Subcutaneous abdominal adipose tissue (tissue), 5 donors: ENCODE results near the gene GPR155.
A peak's percentile ranks its signal among the peaks of the same experiment; 100 is the strongest.
"Not testable (repeated sequence)": the region's sequence is repeated elsewhere in the genome, so short reads cannot be mapped to it uniquely, and the experiment has no call there.

Experiments
- H3K27ac ChIP-seq: one replicate; pipeline ENCODE4 v1.7.0; 2013; ENCODE audit warnings: low read depth, mild to moderate bottlenecking, inconsistent platforms, low read length, moderate library complexity
- H3K27me3 ChIP-seq, 5 donors: one replicate each; pipeline ENCODE4 v1.7.0; 2013; ENCODE audit warnings: low read length in 5 of 5, inconsistent platforms in 1 of 5; ENCODE audit not compliant: control insufficient read depth in 5 of 5, insufficient read depth in 4 of 5
- H3K36me3 ChIP-seq, 5 donors: one replicate each; pipeline ENCODE4 v1.7.0; 2013; ENCODE audit warnings: low read length in 5 of 5; ENCODE audit not compliant: control insufficient read depth in 5 of 5, insufficient read depth in 5 of 5
- H3K4me1 ChIP-seq, 5 donors: one replicate each; pipeline ENCODE4 v1.7.0; 2013; ENCODE audit warnings: low read length in 5 of 5, mild to moderate bottlenecking in 3 of 5, moderate library complexity in 1 of 5; ENCODE audit not compliant: control insufficient read depth in 5 of 5, insufficient read depth in 5 of 5
- H3K4me3 ChIP-seq, 5 donors: one replicate each; pipeline ENCODE4 v1.7.0; 2013; ENCODE audit warnings: low read length in 5 of 5, low read depth in 1 of 5
- H3K9ac ChIP-seq, 5 donors: one replicate each; pipeline ENCODE4 v1.7.0; 2013; ENCODE audit warnings: low read length in 5 of 5, mild to moderate bottlenecking in 4 of 5, moderate library complexity in 3 of 5
- H3K9me3 ChIP-seq, 5 donors: one replicate each; pipeline ENCODE4 v1.7.0; 2013; ENCODE audit warnings: low read length in 5 of 5; ENCODE audit not compliant: control insufficient read depth in 5 of 5
- donor health status: healthy.
- donor health status: healthy.
- donor health status: healthy.
- donor health status: healthy.
- donor health status: healthy.

Gene GPR155

GRCh38 chr2:174442546-174443510, 44.0 kb downstream of the GPR155 start:
- H3K4me1 ChIP-seq, result peaks cover 0 to 18% (median 5%) of the 10 kb centered on the region in 5 donors
- no peak overlapping the region for H3K9ac ChIP-seq
- H3K9me3 ChIP-seq, result no peaks in the 10 kb centered on the region
- H3K27ac ChIP-seq, result no peak overlapping the region
- peaks cover 0 to 28% (median 0%) of the 10 kb centered on the region in 5 donors for H3K36me3 ChIP-seq
- H3K27me3 ChIP-seq, result no peaks in the 10 kb centered on the region
- H3K4me3 ChIP-seq, result no peak overlapping the region

- H3K36me3 ChIP-seq, result peaks cover 0 to 30% (median 4%) of the 10 kb centered on the region in 5 donors
These were observed 46.9 kb downstream of the GPR155 start for GRCh38 chr2:174439950-174440349.

DNA sequence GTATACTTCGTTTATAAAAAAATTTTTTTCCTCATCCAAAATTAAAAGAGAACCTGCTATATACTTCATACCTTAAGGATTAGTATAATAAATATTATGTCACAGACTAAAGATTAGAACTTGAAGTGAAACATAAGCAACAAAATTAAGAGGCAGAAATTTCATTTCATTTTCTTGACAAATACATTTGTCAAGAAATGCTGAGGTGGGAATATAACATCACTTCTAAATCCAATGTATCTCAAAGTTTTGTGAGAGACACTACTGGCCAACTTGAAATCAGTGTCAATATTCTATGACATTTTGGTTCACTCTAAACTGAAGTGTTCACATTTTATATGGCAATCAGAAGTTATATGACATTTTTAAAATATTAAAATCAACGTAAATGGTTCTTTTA, 47.5 kb downstream of the GPR155 start:
- Histone ChIP-seq H3K9ac (no peak overlapping the region), H3K4me3 (no peak overlapping the region), H3K4me1 (peaks cover 0 to 12% (median 5%) of the 10 kb centered on the region in 5 donors), H3K27me3 (no peaks in the 10 kb centered on the region), H3K9me3 (no peaks in the 10 kb centered on the region), H3K27ac (no peak overlapping the region), H3K36me3 (peaks cover 0 to 25% (median 3%) of the 10 kb centered on the region in 5 donors)

More at GRCh38 chr2:174439950-174440349, 46.9 kb downstream of the GPR155 start:
- H3K27ac ChIP-seq, result no peak overlapping the region
- H3K4me1 ChIP-seq, result peaks cover 0 to 14% (median 5%) of the 10 kb centered on the region in 5 donors
- no peak overlapping the region for H3K9ac ChIP-seq
- H3K4me3 ChIP-seq, result no peak overlapping the region
- no peaks in the 10 kb centered on the region for H3K27me3 ChIP-seq
- no peaks in the 10 kb centered on the region for H3K9me3 ChIP-seq

DNA sequence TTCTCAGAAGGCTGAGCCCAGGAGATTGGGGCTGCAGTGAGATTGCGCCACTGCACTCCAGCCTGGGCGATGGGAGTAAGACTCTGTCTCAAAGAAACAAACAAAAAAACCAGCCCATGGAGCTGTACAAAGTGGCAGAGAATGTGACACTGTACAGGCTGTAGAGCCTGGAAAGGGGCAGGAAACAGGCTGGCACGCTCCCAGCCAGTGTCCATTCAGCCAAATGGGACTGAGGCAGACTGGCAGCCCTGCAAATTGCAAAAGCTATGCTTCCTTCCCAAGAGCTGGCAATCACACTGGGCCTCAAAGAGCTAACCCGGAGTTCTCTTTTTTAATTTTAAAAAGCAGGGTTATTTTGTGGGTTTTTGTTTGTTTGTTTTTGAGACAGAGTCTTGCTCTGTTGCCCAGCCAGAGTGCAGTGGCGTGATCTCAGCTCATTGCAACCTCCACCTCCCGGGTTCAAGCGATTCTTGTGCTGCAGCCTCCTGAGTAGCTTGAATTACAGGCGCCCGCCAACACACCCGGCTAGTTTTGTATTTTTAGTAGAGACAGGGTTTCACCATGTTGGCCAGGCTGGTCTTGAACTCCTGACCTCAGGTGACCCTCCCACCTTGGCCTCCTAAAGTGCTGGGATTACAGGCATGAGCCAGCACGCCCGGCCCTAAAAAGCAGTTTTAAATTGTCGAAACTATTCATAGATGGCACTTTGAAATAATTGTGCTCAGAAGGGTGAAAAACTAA, 48.5 kb downstream of the GPR155 start:
- Histone ChIP-seq H3K4me1 (peaks cover 0 to 12% (median 5%) of the 10 kb centered on the region in 5 donors), H3K4me3 (peak overlapping the region in 1 of 5 donors; percentile 29), H3K27me3 (no peaks in the 10 kb centered on the region), H3K27ac (peak overlapping the region; percentile 34), H3K36me3 (peaks cover 0 to 22% (median 3%) of the 10 kb centered on the region in 5 donors), H3K9ac (peak overlapping the region in 2 of 5 donors; percentile 2 to 32), H3K9me3 (no peaks in the 10 kb centered on the region)

DNA sequence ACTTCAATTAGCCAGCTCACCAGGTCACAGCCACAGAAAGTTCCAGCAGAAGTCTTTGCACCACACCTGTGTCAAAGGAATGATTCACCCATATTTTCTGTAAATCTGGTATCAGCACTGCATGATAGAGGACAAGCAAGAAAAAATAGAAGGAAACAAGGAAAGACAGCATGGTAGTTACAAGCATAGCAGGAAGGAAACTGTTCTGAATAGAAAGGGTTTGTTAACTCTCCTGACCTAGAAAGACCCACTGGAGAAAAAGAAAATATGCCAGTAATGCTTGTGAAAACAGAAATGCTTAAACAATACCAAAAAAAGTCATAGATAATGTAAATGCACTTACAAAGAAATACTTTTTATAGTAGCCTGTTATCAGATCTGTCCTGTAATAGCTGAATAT, 50.5 kb downstream of the GPR155 start:
- no peaks in the 10 kb centered on the region for H3K27me3 ChIP-seq
- H3K4me3 ChIP-seq, result no peak overlapping the region
- H3K4me1 ChIP-seq, result peaks cover 0 to 8% (median 0%) of the 10 kb centered on the region in 5 donors
- peaks cover 0 to 11% (median 9%) of the 10 kb centered on the region in 5 donors for H3K36me3 ChIP-seq
- H3K27ac ChIP-seq, result no peak overlapping the region
- H3K9ac ChIP-seq, result no peak overlapping the region
- no peaks in the 10 kb centered on the region for H3K9me3 ChIP-seq

DNA sequence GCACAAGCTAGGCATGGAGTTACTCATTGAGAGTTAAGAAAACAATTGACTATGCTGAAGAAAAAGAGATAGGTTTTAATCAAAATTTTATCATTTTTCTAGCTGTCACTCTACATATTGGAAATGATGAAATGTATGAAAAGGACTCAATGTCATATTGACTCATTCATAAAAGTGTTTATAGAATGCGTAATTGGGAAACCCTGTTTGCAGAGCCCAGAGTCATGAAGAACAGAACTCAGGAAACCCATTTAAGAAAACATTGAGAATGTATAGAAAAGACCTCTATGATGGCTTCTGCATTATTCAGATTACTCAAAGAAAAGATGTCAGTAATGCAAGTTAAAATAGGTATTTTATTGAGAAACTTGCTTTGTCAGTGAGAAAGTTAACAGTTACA, 54.9 kb downstream of the GPR155 start:
- Histone ChIP-seq H3K4me1 (no peaks in the 10 kb centered on the region), H3K36me3 (peaks cover 0 to 32% (median 14%) of the 10 kb centered on the region in 5 donors), H3K27me3 (no peaks in the 10 kb centered on the region), H3K9me3 (peaks cover 0 to 4% (median 0%) of the 10 kb centered on the region in 5 donors), H3K4me3 (no peak overlapping the region), H3K9ac (no peak overlapping the region), H3K27ac (no peak overlapping the region)

- Histone ChIP-seq H3K9me3 (peaks cover 0 to 4% (median 0%) of the 10 kb centered on the region in 5 donors), H3K4me1 (no peaks in the 10 kb centered on the region), H3K27me3 (no peaks in the 10 kb centered on the region), H3K9ac (no peak overlapping the region), H3K36me3 (peaks cover 0 to 35% (median 10%) of the 10 kb centered on the region in 5 donors), H3K27ac (no peak overlapping the region), H3K4me3 (no peak overlapping the region)
These were observed 56.8 kb downstream of the GPR155 start for GRCh38 chr2:174430066-174430465.

GRCh38 chr2:174428214-174428613, 58.6 kb downstream of the GPR155 start:
- no peak overlapping the region for H3K4me3 ChIP-seq
- peaks cover 0 to 4% (median 0%) of the 10 kb centered on the region in 5 donors for H3K9me3 ChIP-seq
- peaks cover 5 to 36% (median 18%) of the 10 kb centered on the region in 5 donors for H3K36me3 ChIP-seq
- H3K27me3 ChIP-seq, result no peaks in the 10 kb centered on the region
- no peaks in the 10 kb centered on the region for H3K4me1 ChIP-seq
- H3K9ac ChIP-seq, result no peak overlapping the region
- H3K27ac ChIP-seq, result no peak overlapping the region

- peaks cover 5 to 17% (median 6%) of the 10 kb centered on the region in 5 donors for H3K36me3 ChIP-seq
- H3K9me3 ChIP-seq, result no peaks in the 10 kb centered on the region
- no peak overlapping the region for H3K4me3 ChIP-seq
- no peak overlapping the region for H3K9ac ChIP-seq
- H3K27me3 ChIP-seq, result no peaks in the 10 kb centered on the region
- no peaks in the 10 kb centered on the region for H3K4me1 ChIP-seq
- H3K27ac ChIP-seq, result no peak overlapping the region
These were observed 74.6 kb downstream of the GPR155 start for GRCh38 chr2:174412256-174412655.

- not testable (repeated sequence) for H3K27me3 ChIP-seq, H3K36me3 ChIP-seq, H3K4me3 ChIP-seq, H3K9ac ChIP-seq, H3K9me3 ChIP-seq, H3K27ac ChIP-seq, H3K4me1 ChIP-seq
These were observed 76.8 kb downstream of the GPR155 start for GRCh38 chr2:174410039-174410438.
